ENCODE data around the gene SAMD3.

The SAMD3 gene

DNA sequence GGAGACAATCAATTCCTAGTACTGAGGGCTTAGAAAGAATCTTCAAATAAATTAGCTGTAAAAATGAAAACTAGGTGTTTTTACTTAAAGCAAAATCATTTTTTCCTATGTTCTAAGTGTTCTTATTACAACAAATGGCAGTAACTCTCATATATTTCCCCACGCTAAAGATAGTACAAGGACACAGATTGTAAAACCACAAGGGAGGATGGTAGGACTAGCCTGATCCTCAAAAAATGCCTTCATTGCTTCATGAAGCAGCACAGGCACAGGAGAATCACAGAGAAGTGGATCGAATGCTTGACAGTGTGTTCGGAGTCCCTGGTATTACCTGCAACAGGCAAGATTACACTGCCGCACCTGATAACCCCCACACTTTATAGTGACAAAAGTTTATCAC lies 58.5 kb downstream of the SAMD3 start:
- TF ChIP-seq, protein P1, sequence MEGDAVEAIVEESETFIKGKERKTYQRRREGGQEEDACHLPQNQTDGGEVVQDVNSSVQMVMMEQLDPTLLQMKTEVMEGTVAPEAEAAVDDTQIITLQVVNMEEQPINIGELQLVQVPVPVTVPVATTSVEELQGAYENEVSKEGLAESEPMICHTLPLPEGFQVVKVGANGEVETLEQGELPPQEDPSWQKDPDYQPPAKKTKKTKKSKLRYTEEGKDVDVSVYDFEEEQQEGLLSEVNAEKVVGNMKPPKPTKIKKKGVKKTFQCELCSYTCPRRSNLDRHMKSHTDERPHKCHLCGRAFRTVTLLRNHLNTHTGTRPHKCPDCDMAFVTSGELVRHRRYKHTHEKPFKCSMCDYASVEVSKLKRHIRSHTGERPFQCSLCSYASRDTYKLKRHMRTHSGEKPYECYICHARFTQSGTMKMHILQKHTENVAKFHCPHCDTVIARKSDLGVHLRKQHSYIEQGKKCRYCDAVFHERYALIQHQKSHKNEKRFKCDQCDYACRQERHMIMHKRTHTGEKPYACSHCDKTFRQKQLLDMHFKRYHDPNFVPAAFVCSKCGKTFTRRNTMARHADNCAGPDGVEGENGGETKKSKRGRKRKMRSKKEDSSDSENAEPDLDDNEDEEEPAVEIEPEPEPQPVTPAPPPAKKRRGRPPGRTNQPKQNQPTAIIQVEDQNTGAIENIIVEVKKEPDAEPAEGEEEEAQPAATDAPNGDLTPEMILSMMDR (IDR thresholded peaks at IDR 0.05; ENCODE audit: insufficient read depth, low read depth, low read length, missing control alignments) = no peak
- H3K4me3 ChIP-seq (ENCODE audit: low read depth, low read length) = no peak overlapping the region

DNA sequence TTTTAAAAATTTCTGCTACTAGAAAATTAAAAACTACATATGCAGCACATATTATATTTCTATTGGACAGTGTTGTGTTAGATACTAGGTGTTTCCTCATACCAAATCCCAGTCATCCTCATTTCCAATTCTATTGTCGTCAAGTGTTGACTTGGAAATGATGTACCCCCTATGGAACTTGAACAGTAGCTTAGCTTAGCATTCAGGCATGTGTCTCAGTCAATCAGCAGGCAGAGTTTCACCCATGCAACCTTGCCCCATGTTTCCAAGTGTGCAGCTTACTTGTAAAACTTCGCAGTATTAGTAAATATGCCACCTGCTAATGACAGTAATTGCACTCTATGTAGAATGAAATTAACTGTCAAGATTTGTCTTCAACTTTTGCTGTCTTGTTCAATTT lies 59.5 kb downstream of the SAMD3 start:
- no peak overlapping the region for H3K4me3 ChIP-seq (ENCODE audit: low read depth, low read length)
- no peak for DNase-seq (ENCODE audit: low read depth)
- TF ChIP-seq, protein P1 (IDR thresholded peaks at IDR 0.05; ENCODE audit: insufficient read depth, low read depth, low read length, missing control alignments) = no peak

More for the DNA sequence above, 58.5 kb downstream of the SAMD3 start:
- no peak for DNase-seq (ENCODE audit: low read depth)

DNA sequence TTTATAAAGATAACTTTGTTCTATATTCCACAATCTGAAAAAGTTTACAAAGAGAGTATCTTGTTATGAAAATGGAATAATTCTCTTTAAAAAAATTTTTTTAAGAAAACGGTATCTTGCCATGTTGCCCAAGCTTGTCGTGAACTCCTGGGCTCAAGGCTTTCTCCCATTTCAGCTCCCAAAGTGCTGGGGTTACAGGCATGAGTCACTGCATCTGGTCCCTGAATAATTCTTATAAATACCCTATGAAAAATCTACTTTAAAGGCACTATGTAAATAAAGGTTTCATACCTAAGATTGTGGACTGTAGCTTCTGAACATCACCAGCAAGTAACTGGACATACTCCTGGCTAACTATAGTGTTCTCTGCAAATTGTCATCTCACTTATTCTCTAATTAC lies 60.3 kb downstream of the SAMD3 start:
- TF ChIP-seq, protein P1 (IDR thresholded peaks at IDR 0.05; ENCODE audit: insufficient read depth, low read depth, low read length, missing control alignments) = no peak
- H3K4me3 ChIP-seq (ENCODE audit: low read depth, low read length) = no peak overlapping the region
- DNase-seq (ENCODE audit: low read depth) = no peak

DNA sequence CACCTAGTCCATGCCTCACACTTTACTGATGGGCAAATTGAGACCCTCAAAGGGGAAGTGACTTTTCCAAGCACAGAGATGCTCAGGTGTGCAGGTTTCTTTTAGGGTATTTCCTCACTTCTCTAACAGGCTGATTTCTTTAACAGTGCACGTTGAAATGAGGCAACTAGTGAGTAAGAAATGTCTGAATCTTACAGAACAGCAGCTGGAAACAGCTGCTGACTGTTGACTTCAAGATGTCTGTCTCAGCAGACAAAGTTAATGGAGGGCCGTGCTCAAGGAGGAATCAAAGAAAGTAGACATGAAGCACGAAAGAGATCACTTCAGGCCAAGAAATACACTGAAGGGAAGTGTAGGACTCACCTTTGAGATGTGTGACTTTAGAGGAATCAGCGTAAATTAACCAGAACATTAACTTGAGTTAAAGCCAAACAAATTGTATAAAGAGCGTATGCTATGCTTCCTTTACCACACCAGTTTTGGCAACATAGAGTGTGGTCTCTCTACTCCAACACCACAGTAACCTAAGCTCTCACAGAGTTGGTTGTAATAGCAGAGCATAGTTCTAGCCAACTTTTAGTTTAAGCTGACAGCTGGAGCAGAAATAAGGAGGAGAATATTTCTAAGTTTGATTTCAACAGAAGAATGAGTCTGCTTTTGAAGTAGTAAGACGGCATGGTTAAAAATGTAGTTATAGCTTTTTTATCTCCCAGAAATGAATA lies 60.9 kb downstream of the SAMD3 start:
- DNase-seq (ENCODE audit: low read depth) = peak; percentile 13
- TF ChIP-seq, protein P1 (IDR thresholded peaks at IDR 0.05; ENCODE audit: insufficient read depth, low read depth, low read length, missing control alignments) = no peak
- no peak overlapping the region for H3K4me3 ChIP-seq (ENCODE audit: low read depth, low read length)

DNA sequence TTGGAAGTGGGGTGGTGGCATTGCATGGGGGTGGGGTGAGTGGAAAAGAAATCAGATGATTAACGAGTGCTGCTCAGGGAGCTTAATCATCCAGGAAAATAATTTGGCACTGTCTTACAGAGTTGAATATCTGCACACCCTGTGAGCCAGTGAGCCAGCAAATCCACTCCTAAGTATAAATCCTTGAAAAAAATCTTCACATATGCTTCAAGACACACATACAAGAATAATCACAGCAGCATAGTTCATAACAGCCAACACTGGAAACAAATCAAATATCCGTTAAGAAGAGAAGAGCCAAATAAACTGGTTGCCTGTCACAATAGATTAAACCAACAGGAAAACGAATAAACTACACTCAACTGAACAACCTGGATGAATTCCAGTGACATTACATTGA lies 62.8 kb downstream of the SAMD3 start:
- no peak overlapping the region for H3K4me3 ChIP-seq (ENCODE audit: low read depth, low read length)
- DNase-seq (ENCODE audit: low read depth) = no peak
- TF ChIP-seq, protein P1 (IDR thresholded peaks at IDR 0.05; ENCODE audit: insufficient read depth, low read depth, low read length, missing control alignments) = no peak

DNA sequence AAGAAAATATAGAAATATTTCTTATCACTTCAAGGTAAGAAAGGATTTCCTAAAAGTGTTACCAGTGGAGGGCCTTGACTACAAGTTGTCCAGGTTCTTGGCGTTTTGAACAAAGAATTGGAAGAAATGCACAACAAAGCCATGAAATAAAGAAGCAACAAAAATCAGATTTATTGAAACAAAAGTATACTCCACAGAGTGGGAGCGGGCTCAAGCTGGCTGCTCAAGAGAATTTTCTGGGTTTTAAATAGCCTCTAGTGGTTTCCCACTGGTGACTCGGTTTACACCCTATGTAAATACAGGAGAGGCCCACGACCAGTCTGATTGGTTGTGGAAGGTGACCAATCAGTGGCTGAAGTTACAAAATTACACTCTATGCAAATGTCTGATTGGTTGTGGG lies 64.2 kb downstream of the SAMD3 start:
- TF ChIP-seq, protein P1 (IDR thresholded peaks at IDR 0.05; ENCODE audit: insufficient read depth, low read depth, low read length, missing control alignments) = no peak
- no peak overlapping the region for H3K4me3 ChIP-seq (ENCODE audit: low read depth, low read length)
- no peak for DNase-seq (ENCODE audit: low read depth)

DNA sequence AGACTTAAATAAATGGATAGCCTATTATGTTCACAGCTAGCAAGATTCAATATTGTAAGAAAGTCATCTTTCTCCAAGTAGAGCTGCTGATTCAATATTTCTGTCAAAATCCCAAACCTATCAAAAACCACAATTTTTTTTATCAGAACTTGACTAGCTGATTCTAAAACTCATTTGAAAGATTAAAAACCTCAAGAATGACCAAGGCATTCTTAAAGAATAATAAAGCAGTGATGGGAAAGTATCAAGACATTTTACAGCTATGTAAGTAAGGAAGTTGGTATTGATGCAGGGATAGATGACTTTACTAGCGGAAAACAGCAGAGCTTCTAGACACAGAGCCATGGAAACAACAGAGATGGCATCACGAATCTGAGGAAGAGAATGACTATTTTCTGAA lies 64.7 kb downstream of the SAMD3 start:
- DNase-seq (ENCODE audit: low read depth) = no peak
- no peak overlapping the region for H3K4me3 ChIP-seq (ENCODE audit: low read depth, low read length)
- TF ChIP-seq, protein P1 (IDR thresholded peaks at IDR 0.05; ENCODE audit: insufficient read depth, low read depth, low read length, missing control alignments) = no peak
